Mucosa of stomach (tissue), 1 donor: ENCODE results near the gene PPP1R3G.

Experiments
- H3K27me3 ChIP-seq: one replicate; pipeline ENCODE4 v1.7.0; 2013; ENCODE audit warnings: mild to moderate bottlenecking, low read length; ENCODE audit not compliant: control insufficient read depth, insufficient read depth
- H3K36me3 ChIP-seq: one replicate; pipeline ENCODE4 v1.7.0; 2013; ENCODE audit warnings: low read length; ENCODE audit not compliant: control insufficient read depth, insufficient read depth
- H3K4me1 ChIP-seq: one replicate; pipeline ENCODE4 v1.7.0; 2013; ENCODE audit warnings: mild to moderate bottlenecking, low read length; ENCODE audit not compliant: control insufficient read depth, insufficient read depth
- H3K4me3 ChIP-seq: one replicate; pipeline ENCODE4 v1.7.0; 2013; ENCODE audit warnings: low read length
- H3K9ac ChIP-seq: one replicate; pipeline ENCODE4 v1.7.0; 2013; ENCODE audit warnings: mild to moderate bottlenecking, low read length, moderate library complexity
- H3K9me3 ChIP-seq: one replicate; pipeline ENCODE4 v1.7.0; 2013; ENCODE audit warnings: mild to moderate bottlenecking, low read length, moderate library complexity; ENCODE audit not compliant: control insufficient read depth
- donor health status: Pancreatic carcinoma.

PPP1R3G gene

GRCh38 chr6:5076931-5077330 lies 8.2 kb upstream of the PPP1R3G start:
- no peak overlapping the region for H3K4me3 ChIP-seq
- no peak overlapping the region for H3K9ac ChIP-seq
- no peaks in the 10 kb centered on the region for H3K9me3 ChIP-seq
- H3K4me1 ChIP-seq: no peaks in the 10 kb centered on the region
- H3K36me3 ChIP-seq: no peaks in the 10 kb centered on the region
- no peaks in the 10 kb centered on the region for H3K27me3 ChIP-seq

- no peak overlapping the region for H3K9ac ChIP-seq
- peaks cover 4% of the 10 kb centered on the region for H3K27me3 ChIP-seq
- no peak overlapping the region for H3K4me3 ChIP-seq
- H3K36me3 ChIP-seq: no peaks in the 10 kb centered on the region
- H3K9me3 ChIP-seq: no peaks in the 10 kb centered on the region
- no peaks in the 10 kb centered on the region for H3K4me1 ChIP-seq
These were observed 6.9 kb upstream of the PPP1R3G start for GRCh38 chr6:5078121-5078669.

GRCh38 chr6:5079692-5080091 lies 5.4 kb upstream of the PPP1R3G start:
- Histone ChIP-seq H3K9ac (no peak overlapping the region), H3K4me3 (no peak overlapping the region), H3K36me3 (no peaks in the 10 kb centered on the region), H3K27me3 (peaks cover 19% of the 10 kb centered on the region), H3K4me1 (no peaks in the 10 kb centered on the region), H3K9me3 (no peaks in the 10 kb centered on the region)

DNA sequence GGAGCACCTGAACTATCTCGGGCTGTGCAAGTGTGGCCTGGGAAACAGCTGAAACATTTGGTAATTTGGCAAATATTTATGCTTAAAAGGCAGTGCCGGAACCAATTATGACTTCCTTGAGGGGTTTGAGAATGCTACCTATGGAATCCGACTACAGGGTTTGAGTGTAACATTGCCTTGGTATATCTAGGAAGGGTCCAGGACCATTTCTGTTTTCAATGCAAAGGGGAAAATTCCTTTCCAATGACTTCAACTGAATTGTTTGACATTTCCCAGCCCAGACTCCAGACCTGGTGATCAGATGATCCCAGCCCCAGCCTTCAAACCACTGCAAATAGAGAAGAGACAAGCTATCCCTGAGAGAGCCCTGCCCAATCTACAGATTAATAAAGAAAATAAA lies 4.6 kb upstream of the PPP1R3G start:
- H3K36me3 ChIP-seq: no peaks in the 10 kb centered on the region
- H3K9ac ChIP-seq: no peak overlapping the region
- H3K9me3 ChIP-seq: no peaks in the 10 kb centered on the region
- no peak overlapping the region for H3K4me3 ChIP-seq
- peaks cover 25% of the 10 kb centered on the region for H3K27me3 ChIP-seq
- H3K4me1 ChIP-seq: no peaks in the 10 kb centered on the region

GRCh38 chr6:5081182-5081581 lies 4.0 kb upstream of the PPP1R3G start:
- Histone ChIP-seq H3K9me3 (no peaks in the 10 kb centered on the region), H3K36me3 (no peaks in the 10 kb centered on the region), H3K27me3 (peaks cover 27% of the 10 kb centered on the region), H3K4me3 (no peak overlapping the region), H3K4me1 (peaks cover 2% of the 10 kb centered on the region), H3K9ac (no peak overlapping the region)

DNA sequence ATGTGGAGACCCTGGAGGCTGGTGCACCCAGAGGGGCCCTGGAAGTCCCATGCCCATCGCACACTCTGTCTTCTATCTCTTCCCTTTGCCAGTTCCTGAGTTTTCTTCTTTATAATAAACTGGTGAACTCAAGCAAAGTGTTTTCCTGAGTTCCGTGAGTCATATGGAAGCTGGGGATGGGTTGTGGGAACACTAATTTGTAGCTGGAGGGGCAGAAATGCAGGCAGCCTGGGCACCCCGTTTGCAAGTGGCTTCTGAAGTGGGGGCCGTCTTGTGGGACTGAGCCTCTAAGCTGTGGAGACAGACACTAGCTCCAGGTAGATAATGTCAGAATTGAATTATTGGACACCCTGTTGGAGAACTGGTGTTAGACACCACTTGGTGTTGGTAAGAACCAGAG lies 3.2 kb upstream of the PPP1R3G start:
- Histone ChIP-seq H3K36me3 (no peaks in the 10 kb centered on the region), H3K9ac (no peak overlapping the region), H3K4me1 (peaks cover 9% of the 10 kb centered on the region), H3K4me3 (no peak overlapping the region), H3K9me3 (no peaks in the 10 kb centered on the region), H3K27me3 (peaks cover 35% of the 10 kb centered on the region)

- Histone ChIP-seq H3K4me1 (peaks cover 9% of the 10 kb centered on the region), H3K9ac (no peak overlapping the region), H3K36me3 (no peaks in the 10 kb centered on the region), H3K4me3 (no peak overlapping the region), H3K27me3 (peaks cover 42% of the 10 kb centered on the region), H3K9me3 (no peaks in the 10 kb centered on the region)
These were observed 2.4 kb upstream of the PPP1R3G start for GRCh38 chr6:5082487-5083306.

DNA sequence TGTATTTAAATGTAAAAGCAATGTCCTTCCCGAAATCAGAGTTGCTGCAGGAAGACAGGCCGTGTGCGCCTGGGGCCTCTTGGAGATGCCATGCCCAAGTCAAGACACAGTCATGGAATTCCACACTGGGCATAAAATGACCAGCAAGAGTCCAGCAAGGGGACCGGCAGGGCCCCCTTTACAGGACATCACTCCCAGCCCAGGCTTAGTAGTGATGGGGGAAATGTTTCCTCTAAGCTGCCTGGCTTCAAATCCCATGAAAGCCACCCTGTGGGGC lies 1.9 kb upstream of the PPP1R3G start:
- H3K9ac ChIP-seq: no peak overlapping the region
- no peak overlapping the region for H3K4me3 ChIP-seq
- peaks cover 9% of the 10 kb centered on the region for H3K4me1 ChIP-seq
- H3K36me3 ChIP-seq: no peaks in the 10 kb centered on the region
- H3K27me3 ChIP-seq: peaks cover 43% of the 10 kb centered on the region
- no peaks in the 10 kb centered on the region for H3K9me3 ChIP-seq

DNA sequence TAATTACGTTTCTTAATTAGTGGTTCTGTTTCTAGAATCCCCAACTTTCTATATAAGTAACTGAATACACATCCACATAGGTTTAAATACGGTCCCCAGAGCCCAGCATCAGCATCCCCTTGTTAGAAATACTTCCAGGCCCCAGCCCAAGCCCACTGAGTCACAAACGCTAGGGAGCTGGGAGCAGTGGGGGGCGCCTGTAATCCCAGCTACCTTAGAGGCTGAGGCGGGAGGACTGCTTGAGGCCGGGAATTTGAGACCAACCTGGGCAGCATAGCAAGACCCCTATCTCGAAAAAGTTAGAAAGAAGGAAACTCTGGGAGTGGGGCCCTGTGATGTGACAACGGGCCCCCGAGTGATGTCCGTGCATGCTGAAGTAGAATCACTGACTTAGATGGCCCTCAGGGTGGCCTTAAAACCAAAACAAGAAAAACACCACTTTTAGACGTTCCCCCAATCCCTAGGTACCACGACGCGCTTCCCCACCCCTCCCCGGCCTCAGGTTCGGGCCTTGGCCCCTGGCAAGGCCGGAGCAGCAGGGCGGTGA lies 1.3 kb upstream of the PPP1R3G start:
- Histone ChIP-seq H3K9ac (no peak overlapping the region), H3K27me3 (peaks cover 43% of the 10 kb centered on the region)

GRCh38 chr6:5084360-5084780 lies 771 bp upstream of the PPP1R3G start:
- no peaks in the 10 kb centered on the region for H3K9me3 ChIP-seq
- peak overlapping the region; percentile 59 for H3K9ac ChIP-seq
- H3K4me1 ChIP-seq: peaks cover 9% of the 10 kb centered on the region
- peaks cover 43% of the 10 kb centered on the region for H3K27me3 ChIP-seq
- H3K36me3 ChIP-seq: no peaks in the 10 kb centered on the region
- peak overlapping the region; percentile 19 for H3K4me3 ChIP-seq

More for the DNA sequence above, 1.3 kb upstream of the PPP1R3G start:
- Histone ChIP-seq H3K36me3 (no peaks in the 10 kb centered on the region), H3K4me1 (peaks cover 9% of the 10 kb centered on the region), H3K4me3 (no peak overlapping the region), H3K9me3 (no peaks in the 10 kb centered on the region)

- peaks cover 9% of the 10 kb centered on the region for H3K4me1 ChIP-seq
- peak overlapping the region; percentile 50 for H3K4me3 ChIP-seq
- H3K36me3 ChIP-seq: no peaks in the 10 kb centered on the region
- peaks cover 43% of the 10 kb centered on the region for H3K27me3 ChIP-seq
- no peaks in the 10 kb centered on the region for H3K9me3 ChIP-seq
- H3K9ac ChIP-seq: no peak overlapping the region
These were observed 630 bp downstream of the PPP1R3G start for GRCh38 chr6:5085648-5086293.

- peaks cover 9% of the 10 kb centered on the region for H3K4me1 ChIP-seq
- no peak overlapping the region for H3K4me3 ChIP-seq
- no peaks in the 10 kb centered on the region for H3K36me3 ChIP-seq
- peaks cover 43% of the 10 kb centered on the region for H3K27me3 ChIP-seq
- no peak overlapping the region for H3K9ac ChIP-seq
- H3K9me3 ChIP-seq: no peaks in the 10 kb centered on the region
These were observed 1.3 kb downstream of the PPP1R3G start for GRCh38 chr6:5086294-5086890.
